Lower leg skin (tissue), 4 donors: ENCODE results near the gene ADD2. TPM values are rescaled to one million over a fixed set of nuclear protein-coding genes. Genes with fewer than 3 reads are reported as not detected.

Experiments
- DNase-seq, 2 donors: peaks; one replicate each; pipeline ENCODE4 v3.0.0-alpha.2; 2019; ENCODE audit warnings: low spot score in 2 of 2
- H3K4me3 ChIP-seq: fragments of 200-600 bp; sonication (generic); 2 replicates; pipeline ENCODE4 v1.5.1; 2017; ENCODE audit warnings: mild to moderate bottlenecking, low read depth; ENCODE audit not compliant: poor library complexity, severe bottlenecking
- POLR2A ChIP-seq, 2 donors: fragments of 450-650 bp; IDR thresholded peaks; one replicate each; pipeline ENCODE4 v1.6.1; 2016 to 2017; ENCODE audit warnings: antibody characterized with exemption in 2 of 2, mild to moderate bottlenecking in 1 of 2, moderate library complexity in 1 of 2
- WGBS, 2 donors: methylation state at CpG; one replicate each; pipeline ENCODE4 v1.1.5; 2018; 5-methylcytosine and 5-hydroxymethylcytosine counted together
- intact Hi-C: fragments of 100-400 bp; cut with DNase I; formaldehyde crosslinking; loops from one replicate; pipeline ENCODE4 v1.15.0; 2023; ENCODE audit warnings: low total_unique reads
- total RNA-seq, 4 donors: library from RNA; depleted of rRNA; stranded (reverse); fragments of >200 nt; gene quantifications; one replicate each; pipeline ENCODE4 v1.1.0, GENCODE V29; 2016
- TF ChIP-seq, protein P1 (sequence below), 3 donors: fragments of 450-650 bp; IDR thresholded peaks; one replicate each; pipeline ENCODE4 v1.5.1; 2016; ENCODE audit warnings: antibody characterized with exemption in 3 of 3, mild to moderate bottlenecking in 3 of 3, moderate library complexity in 2 of 3

Gene ADD2
- total RNA-seq, 4 donors from 2014 or later: 0.17 to 1.2 (median 0.54) TPM

DNA sequence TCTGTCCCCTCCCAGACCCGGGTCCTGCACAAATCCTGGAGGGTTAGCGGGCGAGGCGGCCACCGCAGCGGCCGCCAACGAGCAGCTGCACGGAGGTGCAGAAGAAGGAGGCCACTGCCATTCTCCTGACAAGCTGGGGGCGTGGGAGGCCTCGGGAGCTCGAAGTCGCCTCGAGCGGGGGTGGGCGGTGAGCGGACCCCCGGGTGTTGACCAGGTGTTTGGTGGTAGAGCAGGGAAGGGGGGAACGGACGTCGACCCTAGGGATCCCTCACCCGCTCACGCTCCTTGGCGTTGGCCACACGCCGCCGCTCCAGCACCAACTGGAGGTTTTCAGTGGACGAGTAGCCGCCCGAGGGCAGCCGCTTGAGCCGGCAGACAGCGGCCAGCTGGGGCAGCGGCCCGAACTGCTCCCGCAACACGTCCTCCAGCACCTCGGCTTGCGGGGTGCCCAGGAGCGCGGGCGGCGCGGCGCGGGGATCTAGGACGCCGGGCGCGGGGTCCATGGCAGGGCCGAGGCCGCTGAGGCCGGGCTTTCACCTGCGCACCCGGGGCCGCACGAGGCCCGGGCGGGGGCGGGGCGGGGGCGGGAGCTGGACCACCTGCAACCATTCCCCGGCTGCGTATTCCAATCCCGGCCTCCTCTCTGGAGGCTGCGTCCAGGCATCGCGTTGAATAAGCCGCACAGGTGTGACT is 22.3 kb upstream of the ADD2 start, which contains the start of gene FIGLA:
TSS of gene FIGLA (minus strand) at position 508 of the 693 bp plus-strand sequence. CDS start at position 503, 5 bp downstream.
- TF ChIP-seq POLR2A (IDR thresholded peaks at IDR 0.05): no peak
- TF ChIP-seq, protein P1, sequence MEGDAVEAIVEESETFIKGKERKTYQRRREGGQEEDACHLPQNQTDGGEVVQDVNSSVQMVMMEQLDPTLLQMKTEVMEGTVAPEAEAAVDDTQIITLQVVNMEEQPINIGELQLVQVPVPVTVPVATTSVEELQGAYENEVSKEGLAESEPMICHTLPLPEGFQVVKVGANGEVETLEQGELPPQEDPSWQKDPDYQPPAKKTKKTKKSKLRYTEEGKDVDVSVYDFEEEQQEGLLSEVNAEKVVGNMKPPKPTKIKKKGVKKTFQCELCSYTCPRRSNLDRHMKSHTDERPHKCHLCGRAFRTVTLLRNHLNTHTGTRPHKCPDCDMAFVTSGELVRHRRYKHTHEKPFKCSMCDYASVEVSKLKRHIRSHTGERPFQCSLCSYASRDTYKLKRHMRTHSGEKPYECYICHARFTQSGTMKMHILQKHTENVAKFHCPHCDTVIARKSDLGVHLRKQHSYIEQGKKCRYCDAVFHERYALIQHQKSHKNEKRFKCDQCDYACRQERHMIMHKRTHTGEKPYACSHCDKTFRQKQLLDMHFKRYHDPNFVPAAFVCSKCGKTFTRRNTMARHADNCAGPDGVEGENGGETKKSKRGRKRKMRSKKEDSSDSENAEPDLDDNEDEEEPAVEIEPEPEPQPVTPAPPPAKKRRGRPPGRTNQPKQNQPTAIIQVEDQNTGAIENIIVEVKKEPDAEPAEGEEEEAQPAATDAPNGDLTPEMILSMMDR (IDR thresholded peaks at IDR 0.05): no peak
- intact Hi-C loops: no loop called here
- 3 to 12% methylated on average over 26 to 36 of the region's 69 CpGs for WGBS, 2 donors
- H3K4me3 ChIP-seq: no peak within 1 kb of the TSS
- no peak for DNase-seq

DNA sequence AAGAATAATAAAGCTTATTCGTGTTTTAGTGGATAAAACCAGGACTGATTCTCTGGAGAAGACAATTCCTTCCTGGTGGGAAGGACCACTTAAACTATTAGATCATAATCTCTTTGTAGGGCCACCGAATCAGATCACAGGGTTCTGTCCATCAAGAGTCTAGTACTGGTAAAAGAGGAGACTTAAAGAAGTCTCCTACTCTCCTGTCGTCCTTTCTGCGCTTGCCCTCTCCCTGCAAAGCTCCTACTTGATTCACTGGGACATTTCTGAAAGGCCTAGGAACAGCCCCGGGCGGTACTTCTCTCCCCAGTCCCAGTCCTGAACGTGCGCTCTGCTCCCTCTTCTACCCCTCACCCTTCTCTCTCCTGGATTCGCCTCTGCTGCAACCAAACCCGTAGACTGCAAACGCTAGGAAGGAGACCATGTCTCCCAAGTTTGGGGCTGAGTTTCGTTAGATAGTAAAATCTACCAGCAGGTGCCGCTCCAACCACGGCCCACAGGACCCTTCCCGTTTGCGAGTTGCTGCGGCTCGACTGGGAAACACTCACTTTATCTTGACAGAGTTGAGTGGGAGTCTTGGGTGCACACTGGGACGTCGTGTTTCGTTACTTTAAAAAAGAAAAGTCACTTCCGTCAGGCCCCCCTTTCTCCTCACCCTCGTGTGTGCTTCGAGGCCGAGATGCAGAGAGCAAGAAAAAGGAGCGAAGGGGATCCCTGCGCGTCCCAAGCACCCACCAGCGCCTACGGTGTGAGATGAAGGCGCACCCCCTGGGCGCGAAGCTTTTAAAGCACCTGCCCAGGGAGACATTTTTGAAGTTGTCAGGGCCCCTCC is 21.5 kb upstream of the ADD2 start:
- H3K4me3 ChIP-seq: no peak overlapping the region
- intact Hi-C loops: no loop called here
- TF ChIP-seq POLR2A (IDR thresholded peaks at IDR 0.05): no peak
- TF ChIP-seq, protein P1 (IDR thresholded peaks at IDR 0.05): no peak
- WGBS, 2 donors: 4 to 6% methylated on average over 33 of the region's 33 CpGs
- DNase-seq: peak in 1 of 2 donors; percentile 44

DNA sequence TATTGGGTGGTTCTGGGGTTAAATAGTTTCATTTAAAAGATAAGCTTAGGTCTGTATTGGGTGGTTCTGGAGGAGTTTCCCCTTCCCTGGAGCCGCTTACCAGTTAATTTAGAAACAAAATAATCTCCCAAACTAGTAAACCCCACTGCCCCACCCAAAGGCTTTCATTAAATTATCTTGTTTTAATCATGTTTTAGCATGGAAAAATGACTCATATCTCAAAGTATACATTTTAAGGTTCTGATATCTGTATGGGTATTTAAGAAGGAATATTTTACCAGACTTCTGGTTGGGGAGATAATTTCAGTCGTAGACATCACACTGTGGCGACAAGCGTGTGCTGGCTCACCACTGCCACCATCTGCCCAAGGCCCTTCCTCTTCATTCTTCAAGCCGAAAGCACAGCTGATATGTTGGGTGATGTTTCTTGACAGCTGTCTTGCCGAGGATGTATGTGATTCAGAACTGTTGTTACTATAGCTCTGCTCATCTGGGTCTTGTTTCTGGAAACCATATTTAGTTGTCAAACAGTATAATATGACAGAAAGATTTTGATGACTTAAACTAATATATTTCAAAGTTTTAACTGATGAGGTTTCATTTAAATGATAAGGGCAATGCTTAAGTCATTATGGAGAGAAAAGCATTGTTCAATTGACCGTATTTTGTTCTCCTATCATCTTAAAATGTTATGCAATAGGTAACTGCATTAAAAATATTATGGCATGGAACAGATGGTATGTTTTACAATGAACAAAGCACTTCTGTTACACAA is 17.3 kb upstream of the ADD2 start:
- no peak for DNase-seq
- TF ChIP-seq POLR2A (IDR thresholded peaks at IDR 0.05): no peak
- TF ChIP-seq, protein P1 (IDR thresholded peaks at IDR 0.05): no peak
- intact Hi-C loops: no loop called here
- H3K4me3 ChIP-seq: no peak overlapping the region
- 14 to 18% methylated on average over 7 of the region's 7 CpGs for WGBS, 2 donors

DNA sequence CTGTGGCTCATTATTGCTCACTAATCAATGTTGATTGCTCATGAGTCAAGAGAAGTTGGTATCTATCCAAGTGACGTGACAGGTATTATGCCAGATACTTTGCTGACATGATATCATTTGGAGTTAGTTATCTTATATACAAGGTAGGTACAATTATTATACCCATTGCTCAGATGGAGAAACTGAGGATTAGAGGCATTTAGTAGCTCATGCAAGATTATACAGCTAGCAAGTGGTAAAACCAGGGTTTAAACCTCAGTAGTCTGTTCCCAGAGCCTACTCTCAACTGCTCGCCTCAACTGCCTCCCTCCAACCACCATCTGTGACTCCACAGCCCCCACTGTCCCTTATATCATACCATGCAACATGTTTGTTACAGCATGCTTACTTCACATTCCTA is 16.3 kb upstream of the ADD2 start:
- no peak overlapping the region for H3K4me3 ChIP-seq
- TF ChIP-seq, protein P1 (IDR thresholded peaks at IDR 0.05): no peak
- TF ChIP-seq POLR2A (IDR thresholded peaks at IDR 0.05): no peak
- no peak for DNase-seq
- intact Hi-C loops: no loop called here
- 81 to 85% methylated on average over 2 of the region's 2 CpGs for WGBS, 2 donors

DNA sequence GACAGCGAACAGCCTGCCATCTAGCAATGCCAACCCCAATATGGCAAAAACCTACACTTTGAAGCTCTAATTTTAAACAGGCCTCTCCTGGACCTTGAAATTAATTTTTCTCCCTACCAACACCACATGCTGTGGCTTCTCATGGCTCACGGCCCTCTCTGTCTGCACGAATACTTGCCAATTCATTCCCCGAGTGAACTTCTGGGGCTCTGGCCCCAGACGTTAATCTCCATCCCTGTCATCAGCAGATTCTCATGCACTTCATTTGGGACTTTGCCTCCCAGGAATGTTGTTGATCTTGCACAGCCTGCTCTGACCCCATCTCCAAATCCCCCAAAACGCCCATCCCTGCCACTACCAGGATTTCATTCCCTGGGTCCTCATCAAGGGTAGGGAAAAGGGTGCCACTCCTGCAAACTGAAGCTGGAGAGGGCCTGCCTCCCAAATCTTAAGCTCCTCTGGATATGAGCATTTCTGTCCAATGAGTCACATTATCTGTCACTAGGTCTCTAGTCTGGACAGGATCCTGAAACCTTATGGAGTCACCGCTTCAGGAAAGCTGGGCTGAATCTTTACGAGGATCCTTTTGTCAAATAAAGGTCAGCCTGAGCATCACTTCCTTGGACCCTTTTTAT is 12.0 kb upstream of the ADD2 start:
- no peak overlapping the region for H3K4me3 ChIP-seq
- DNase-seq: no peak
- TF ChIP-seq POLR2A (IDR thresholded peaks at IDR 0.05): no peak
- TF ChIP-seq, protein P1 (IDR thresholded peaks at IDR 0.05): no peak
- intact Hi-C loops: no loop called here
- 49 to 58% methylated on average over 8 of the region's 8 CpGs for WGBS, 2 donors
